Measurements from ENCODE around the gene ECI1.
A peak's percentile ranks its signal among the peaks of the same experiment; 100 is the strongest.
"Not testable (repeated sequence)": the region's sequence is repeated elsewhere in the genome, so short reads cannot be mapped to it uniquely, and the experiment has no call there.

Gene ECI1

DNA sequence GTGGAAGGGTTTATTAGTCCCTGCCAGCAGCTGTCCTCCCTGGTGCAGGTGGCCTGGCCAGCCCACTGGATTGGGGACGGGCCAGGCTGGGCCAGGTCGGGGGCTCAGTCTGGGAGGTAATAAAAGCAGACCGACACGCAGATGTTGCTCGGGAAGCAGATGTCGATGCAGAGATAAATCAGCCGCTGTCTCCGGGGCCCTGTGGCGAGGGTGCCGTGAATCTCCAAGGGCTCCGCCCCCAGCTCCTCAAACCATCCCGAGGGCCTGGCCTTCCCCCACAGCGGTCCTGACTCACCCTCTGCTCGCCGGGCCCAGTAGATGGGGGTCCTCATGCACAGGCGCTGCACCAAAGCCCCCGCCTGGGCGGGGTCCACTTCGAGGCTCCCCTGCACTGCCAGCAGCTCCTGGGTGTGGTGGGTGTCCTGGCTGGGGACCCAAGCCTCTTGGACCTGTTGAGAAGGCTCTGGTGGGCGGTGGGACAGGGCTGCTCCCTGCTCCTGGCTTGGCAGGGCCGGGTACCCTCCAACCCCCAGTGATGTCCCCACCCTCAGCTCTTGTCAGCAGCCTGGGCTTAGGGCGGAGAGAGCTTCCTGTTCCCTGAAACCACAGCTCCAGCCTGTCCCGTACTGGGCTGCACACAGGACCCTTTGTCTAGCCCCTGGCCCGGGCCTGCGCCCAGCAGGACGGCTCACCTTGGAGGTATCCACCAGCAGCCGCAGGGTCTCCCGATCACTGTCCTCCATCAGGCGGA, 42.0 kb downstream of the ECI1 start:
- DNase-seq = no peak

- DNase-seq = no peak
Observed at GRCh38 chr16:2208772-2209171, 42.6 kb downstream of the ECI1 start.

DNA sequence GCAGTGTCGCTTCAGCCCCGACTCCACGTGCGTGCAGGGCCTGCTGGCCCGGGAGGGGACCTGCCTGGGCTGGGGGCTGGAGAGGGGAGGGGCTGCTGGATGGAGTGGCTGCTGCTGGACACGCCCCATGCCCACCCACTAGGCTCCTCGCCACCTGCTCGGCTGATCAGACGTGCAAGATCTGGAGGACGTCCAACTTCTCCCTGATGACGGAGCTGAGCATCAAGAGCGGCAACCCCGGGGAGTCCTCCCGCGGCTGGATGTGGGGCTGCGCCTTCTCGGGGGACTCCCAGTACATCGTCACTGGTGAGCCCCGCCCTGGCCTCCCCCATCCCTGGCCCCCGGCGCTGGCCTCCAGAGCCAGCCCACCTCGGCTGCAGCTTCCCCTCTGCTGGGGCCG, 43.1 kb downstream of the ECI1 start:
- DNase-seq = no peak

- no peak for DNase-seq
Observed at GRCh38 chr16:2207872-2208271, 43.5 kb downstream of the ECI1 start.

DNA sequence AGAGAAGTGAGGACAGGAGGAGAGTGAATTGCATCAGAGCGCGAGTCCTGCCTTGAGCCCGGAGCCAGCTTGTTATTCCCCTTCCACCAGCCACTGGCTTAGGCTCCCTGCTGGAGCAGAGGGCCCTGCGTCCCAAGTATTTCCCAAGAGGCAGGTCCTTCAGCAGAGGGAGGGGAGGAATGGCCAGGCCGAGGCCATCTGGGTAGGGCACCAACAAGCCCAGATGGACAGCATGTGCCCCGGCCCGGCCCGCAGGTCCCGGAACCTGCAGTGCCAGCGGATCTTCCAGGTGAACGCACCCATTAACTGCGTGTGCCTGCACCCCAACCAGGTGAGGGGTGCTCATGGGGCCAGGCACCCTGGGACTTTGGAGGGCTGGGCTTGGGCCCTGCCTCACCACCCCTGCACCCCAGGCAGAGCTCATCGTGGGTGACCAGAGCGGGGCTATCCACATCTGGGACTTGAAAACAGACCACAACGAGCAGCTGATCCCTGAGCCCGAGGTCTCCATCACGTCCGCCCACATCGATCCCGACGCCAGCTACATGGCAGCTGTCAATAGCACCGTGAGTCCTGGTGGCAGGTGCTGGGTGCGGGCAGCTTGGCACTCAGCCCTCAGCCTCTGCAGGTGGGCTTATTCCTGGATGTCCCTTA, 44.5 kb downstream of the ECI1 start:
- DNase-seq = no peak

DNA sequence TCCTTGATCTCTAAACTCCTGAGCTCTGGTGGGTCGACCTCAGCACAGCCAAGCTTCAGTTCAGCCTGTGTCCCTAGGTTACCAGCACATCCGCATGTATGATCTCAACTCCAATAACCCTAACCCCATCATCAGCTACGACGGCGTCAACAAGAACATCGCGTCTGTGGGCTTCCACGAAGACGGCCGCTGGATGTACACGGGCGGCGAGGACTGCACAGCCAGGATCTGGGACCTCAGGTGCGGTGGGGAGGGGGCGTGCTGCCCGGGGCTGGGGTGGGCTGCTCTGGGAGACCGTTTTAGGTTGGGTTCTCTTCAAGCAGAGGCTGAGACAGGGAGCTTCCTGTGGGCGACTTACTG, 45.0 kb downstream of the ECI1 start:
- no peak for DNase-seq

- DNase-seq = no peak
Observed at GRCh38 chr16:2205967-2206313, 45.4 kb downstream of the ECI1 start.

DNA sequence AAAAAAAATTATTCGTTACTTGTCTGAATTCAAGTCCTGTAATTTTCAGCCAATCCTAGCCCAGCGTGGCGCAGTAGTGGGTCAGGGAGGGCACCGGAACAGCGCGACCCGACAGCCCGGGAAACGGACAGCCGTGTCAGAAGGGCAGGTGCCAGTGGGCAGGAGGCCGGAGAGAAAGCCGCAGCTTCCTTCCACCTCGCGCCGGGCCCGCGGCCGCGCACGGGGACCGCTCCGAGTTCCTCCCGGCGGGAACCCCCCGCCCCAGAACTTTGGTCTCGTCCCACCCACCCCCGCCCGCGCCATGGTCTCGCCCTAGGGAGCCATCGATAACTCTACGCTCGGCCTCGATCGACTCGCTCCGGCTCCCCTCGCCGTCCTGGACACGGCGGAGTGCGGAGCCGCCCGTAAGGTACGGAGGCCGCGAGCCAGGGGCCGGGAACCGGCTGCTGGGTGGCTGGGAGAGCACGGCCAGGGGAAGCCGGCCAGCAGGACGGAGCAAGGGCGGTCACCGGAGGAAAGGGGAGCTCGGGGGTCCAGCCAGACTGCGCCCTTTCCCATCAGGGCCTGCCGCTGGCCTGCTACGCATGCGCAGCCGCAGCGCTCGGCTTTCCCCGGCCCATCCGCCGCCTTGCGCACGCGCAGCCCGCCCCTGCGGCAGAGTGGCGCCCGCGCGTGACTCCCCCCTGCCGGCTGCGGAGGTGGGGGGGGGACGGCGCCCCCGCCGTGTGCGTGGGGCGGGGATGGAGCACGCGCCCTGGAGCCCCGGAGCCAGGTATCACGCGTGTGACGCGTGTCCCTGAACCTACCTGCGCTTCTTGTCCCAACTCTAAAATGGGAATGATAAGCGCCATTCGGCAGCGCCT, 46.1 kb downstream of the ECI1 start, which contains the start of gene MLST8:
TSS of gene MLST8 (plus strand) at position 351 of the 863 bp plus-strand sequence. CDS start 632 bp downstream, outside the sequence.
- DNase-seq = peak; percentile 43

DNA sequence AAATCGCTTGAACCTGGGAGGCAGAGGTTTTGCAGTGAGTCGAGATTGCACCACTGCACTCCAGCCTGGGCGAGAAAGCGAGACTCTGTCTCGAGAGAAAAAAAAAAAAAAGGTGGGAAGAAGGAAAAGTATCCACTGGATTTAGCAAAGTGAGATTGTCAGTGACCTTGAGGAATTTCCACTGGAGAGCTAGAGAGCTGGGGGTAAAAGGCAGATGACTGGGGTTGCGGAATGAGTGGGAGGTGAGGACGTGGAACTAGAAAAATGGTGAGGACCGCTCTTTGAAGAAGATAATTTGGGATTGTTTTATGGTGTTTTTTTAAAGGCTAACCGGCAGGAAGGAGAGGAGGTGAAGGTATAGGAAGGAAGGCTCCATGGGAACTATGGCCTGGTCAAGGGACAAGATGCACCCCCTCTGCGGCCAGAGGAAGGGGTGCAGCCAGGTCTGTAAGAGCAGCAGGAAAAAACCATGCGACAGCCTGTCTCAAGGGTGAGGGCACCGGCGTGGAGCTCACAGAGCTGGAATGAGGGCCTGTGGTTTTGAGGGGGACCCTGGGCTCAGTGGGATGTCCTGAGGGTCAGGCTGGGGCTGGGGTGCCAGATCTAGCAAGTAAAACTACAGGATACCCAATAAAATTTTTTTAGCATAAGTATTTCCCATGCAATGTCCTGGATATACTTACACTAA, 46.8 kb downstream of the ECI1 start:
- no peak for DNase-seq

GRCh38 chr16:2203119-2203688, 48.2 kb downstream of the ECI1 start:
- DNase-seq = not testable (repeated sequence)

DNA sequence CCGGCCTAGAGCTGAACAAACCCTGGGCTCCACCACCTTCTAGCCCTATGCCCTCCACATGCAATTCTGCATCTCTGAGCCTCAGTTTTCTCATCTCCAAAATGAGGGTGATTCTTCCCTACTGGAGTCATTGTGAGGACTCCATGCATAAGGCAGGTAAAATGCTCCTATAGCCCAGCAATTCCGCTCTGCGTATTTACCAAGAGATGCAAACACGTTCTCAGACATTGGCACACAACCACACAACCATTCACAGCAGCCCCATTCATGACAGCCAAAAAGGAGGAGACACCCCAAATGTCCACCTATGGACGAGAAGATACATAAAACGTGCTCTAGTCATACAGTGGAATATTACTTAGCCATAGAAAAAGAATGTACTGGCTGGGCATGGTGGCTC, 51.1 kb downstream of the ECI1 start:
- no peak for DNase-seq

GRCh38 chr16:2199621-2200139, 51.7 kb downstream of the ECI1 start:
- no peak for DNase-seq

GRCh38 chr16:2199095-2199494, 52.3 kb downstream of the ECI1 start:
- DNase-seq = no peak

- DNase-seq = no peak
Observed at GRCh38 chr16:2198283-2198682, 53.1 kb downstream of the ECI1 start.

GRCh38 chr16:2197765-2198164, 53.6 kb downstream of the ECI1 start:
- no peak for DNase-seq

- no peak for DNase-seq
Observed at GRCh38 chr16:2196981-2197511, 54.3 kb downstream of the ECI1 start.

DNA sequence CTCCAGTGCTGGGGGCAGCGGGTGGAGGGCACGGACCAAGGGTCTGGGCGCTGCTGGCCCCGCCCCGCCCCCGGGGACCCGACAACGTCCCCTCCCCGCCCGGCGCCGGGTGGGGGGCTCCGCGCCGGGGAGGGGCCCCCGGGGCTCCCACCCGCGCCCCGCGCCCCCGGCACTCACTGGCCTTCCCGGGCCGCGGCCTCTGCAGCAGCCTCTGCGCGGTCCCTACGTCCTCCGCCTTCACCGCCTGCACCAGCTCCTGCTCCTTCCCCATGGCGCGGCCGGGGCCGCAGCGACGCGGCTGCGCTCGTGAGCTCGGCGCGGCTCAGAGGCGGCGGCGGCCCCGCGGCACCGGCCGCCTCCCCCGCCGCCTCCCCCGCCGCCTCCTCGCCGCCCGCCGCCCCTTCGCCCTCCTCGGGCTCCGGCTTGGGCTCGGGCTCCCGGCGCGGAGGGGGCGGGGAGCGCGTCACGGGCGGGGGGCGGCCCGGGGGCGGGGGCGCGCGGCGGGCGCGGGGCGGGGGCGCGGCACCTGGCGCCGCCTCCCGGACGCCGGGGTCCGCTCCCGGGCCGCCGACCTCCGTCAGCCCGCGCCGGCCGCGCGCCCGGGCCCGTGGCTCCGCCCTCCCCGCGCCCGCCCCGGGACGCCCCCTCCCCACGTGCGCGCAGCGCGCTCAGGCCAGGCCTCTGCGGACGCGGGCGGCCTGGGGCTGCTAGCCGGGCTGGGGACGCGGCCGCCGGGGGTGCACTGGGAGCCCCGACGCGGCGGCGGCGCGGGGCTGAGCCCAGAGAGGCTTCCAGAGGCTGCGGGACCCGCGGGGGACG, 55.0 kb downstream of the ECI1 start, which contains the start of gene CASKIN1:
TSS of gene CASKIN1 (minus strand) at position 444 of the 819 bp plus-strand sequence. CDS start at position 271, 173 bp downstream.
- DNase-seq = no peak

GRCh38 chr16:2195322-2196161, 55.8 kb downstream of the ECI1 start:
- DNase-seq = no peak

DNA sequence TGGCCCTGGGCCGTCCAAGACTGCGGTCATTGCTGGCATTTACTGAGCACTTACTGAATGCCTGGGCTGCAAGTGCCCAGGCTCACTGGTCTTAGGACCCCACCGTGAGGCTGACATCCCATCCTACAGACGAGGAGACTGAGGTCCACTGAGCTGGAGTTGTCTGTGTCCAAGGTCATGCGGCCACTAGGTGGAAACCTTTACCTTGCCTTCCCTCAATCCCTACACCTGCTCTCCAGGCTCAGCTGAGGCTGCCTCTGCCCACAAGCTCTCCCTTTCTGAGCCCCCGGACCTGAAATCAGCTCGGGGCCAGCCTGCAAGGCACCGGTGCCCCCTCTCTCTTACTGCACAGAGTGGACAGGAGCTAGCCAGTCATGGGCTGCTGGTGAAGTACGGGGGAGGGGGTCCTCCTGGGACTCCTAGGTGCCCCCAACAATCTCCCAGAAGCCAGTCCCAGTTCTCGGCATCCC, 56.5 kb downstream of the ECI1 start:
- no peak for DNase-seq

Data from NCI-H446 treated with DMSO at 0.1 percent for 48 hours (cell line).